Tibial nerve (tissue), 4 donors: ENCODE results near the gene CFAP54.

Experiments
- EP300 ChIP-seq, 2 donors: sonication (generic); formaldehyde crosslinking; IDR thresholded peaks; one replicate each; pipeline ENCODE4 v1.6.1; 2017; ENCODE audit warnings: antibody characterized with exemption in 2 of 2, mild to moderate bottlenecking in 1 of 2
- POLR2A ChIP-seq, 2 donors: fragments of 450-650 bp; IDR thresholded peaks; one replicate each; pipeline ENCODE4 v1.6.1; 2017; ENCODE audit warnings: antibody characterized with exemption in 2 of 2, mild to moderate bottlenecking in 2 of 2, moderate library complexity in 2 of 2
- TF ChIP-seq, protein P1 (sequence below), 5 experiments: fragments of 200-600 bp in 3 of 5; fragments of 450-650 bp in 2 of 5; sonication (generic) in 3 of 5; IDR thresholded peaks; one replicate each; pipeline ENCODE4 v1.5.1; 2016 to 2019; ENCODE audit warnings: antibody characterized with exemption in 5 of 5, mild to moderate bottlenecking in 3 of 5, moderate library complexity in 2 of 5

DNA sequence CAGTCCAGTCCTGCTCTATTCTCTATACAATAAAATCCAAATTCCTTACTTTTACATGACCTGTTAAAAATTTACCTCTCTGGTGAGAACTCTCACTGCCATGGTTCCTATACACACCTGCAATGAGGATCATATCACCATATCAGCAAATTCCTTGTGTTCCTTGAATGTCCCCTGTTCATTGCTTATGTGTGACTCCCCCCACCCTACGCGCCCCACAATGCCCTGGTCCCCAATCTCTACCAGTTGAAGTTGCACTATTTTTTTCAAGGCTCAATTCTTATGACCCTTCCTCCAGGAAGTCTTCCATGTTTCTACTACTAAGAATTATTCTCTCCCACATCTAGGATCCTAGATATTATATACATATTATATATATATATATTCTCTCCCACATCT, 335.5 kb downstream of the CFAP54 start:
- TF ChIP-seq, protein P1, sequence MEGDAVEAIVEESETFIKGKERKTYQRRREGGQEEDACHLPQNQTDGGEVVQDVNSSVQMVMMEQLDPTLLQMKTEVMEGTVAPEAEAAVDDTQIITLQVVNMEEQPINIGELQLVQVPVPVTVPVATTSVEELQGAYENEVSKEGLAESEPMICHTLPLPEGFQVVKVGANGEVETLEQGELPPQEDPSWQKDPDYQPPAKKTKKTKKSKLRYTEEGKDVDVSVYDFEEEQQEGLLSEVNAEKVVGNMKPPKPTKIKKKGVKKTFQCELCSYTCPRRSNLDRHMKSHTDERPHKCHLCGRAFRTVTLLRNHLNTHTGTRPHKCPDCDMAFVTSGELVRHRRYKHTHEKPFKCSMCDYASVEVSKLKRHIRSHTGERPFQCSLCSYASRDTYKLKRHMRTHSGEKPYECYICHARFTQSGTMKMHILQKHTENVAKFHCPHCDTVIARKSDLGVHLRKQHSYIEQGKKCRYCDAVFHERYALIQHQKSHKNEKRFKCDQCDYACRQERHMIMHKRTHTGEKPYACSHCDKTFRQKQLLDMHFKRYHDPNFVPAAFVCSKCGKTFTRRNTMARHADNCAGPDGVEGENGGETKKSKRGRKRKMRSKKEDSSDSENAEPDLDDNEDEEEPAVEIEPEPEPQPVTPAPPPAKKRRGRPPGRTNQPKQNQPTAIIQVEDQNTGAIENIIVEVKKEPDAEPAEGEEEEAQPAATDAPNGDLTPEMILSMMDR (IDR thresholded peaks at IDR 0.05): no peak
- TF ChIP-seq EP300 (IDR thresholded peaks at IDR 0.05): no peak
- TF ChIP-seq POLR2A (IDR thresholded peaks at IDR 0.05): no peak
